HG02852 (cell line): ENCODE results near the gene JAKMIP1.

Experiments used
- ATAC-seq: cut with Tn5 transposase; IDR thresholded peaks from one replicate; pipeline ENCODE4 v1.9.1; 2021; ENCODE audit warnings: mild to moderate bottlenecking, moderate library complexity; ENCODE audit not compliant: unreplicated experiment

Gene JAKMIP1

GRCh38 chr4:5976431-5976830 lies 223.9 kb downstream of the JAKMIP1 start:
- no peak for ATAC-seq
